Measurements from ENCODE around the gene NTM.

NTM gene

DNA sequence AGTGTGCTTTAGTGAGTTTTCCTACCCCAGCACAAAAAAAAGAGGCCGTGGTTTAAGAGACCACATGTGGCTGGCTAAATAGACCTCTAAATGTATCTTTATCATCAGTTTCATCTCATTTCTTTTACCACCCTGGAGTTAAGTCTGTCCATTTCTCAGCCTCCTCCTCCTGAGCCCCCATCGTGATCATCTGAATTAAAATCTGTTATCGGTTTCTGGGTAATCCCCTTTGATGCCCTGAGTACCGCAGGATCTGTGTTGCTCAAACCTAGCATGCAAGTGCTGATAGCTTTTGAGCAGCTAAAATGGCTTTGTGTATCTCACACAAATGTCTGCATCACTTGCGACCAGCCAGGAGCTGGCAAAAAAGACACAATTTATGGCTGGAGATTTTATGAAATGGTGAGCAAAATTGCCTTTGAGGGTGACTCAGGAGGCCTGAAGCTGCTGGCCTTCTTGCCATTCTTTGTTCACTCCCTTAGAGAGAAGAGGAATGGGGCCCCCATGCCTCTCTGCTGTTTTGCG is 236.5 kb downstream of the NTM start:
- Histone ChIP-seq H3K4me3 (replicated peaks; ENCODE audit: insufficient read depth, low read length) (no peak overlapping the region), H3K27me3 (ENCODE audit: insufficient read depth, poor library complexity, severe bottlenecking) (no peaks in the 10 kb centered on the region), H3K27ac (replicated peaks) (no peak overlapping the region)
- TF ChIP-seq, protein P1, sequence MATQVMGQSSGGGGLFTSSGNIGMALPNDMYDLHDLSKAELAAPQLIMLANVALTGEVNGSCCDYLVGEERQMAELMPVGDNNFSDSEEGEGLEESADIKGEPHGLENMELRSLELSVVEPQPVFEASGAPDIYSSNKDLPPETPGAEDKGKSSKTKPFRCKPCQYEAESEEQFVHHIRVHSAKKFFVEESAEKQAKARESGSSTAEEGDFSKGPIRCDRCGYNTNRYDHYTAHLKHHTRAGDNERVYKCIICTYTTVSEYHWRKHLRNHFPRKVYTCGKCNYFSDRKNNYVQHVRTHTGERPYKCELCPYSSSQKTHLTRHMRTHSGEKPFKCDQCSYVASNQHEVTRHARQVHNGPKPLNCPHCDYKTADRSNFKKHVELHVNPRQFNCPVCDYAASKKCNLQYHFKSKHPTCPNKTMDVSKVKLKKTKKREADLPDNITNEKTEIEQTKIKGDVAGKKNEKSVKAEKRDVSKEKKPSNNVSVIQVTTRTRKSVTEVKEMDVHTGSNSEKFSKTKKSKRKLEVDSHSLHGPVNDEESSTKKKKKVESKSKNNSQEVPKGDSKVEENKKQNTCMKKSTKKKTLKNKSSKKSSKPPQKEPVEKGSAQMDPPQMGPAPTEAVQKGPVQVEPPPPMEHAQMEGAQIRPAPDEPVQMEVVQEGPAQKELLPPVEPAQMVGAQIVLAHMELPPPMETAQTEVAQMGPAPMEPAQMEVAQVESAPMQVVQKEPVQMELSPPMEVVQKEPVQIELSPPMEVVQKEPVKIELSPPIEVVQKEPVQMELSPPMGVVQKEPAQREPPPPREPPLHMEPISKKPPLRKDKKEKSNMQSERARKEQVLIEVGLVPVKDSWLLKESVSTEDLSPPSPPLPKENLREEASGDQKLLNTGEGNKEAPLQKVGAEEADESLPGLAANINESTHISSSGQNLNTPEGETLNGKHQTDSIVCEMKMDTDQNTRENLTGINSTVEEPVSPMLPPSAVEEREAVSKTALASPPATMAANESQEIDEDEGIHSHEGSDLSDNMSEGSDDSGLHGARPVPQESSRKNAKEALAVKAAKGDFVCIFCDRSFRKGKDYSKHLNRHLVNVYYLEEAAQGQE (IDR thresholded peaks at IDR 0.05; ENCODE audit: insufficient replicate concordance, low read depth), result no peak
- no peak for TF ChIP-seq GABPA (IDR thresholded peaks at IDR 0.05; ENCODE audit: low read depth)
- TF ChIP-seq SPI1 (IDR thresholded peaks at IDR 0.05; ENCODE audit: borderline replicate concordance, low read depth), result no peak
- no peak for TF ChIP-seq POLR2AphosphoS5 (IDR thresholded peaks at IDR 0.05; ENCODE audit: low read depth)
- TF ChIP-seq, protein P2, sequence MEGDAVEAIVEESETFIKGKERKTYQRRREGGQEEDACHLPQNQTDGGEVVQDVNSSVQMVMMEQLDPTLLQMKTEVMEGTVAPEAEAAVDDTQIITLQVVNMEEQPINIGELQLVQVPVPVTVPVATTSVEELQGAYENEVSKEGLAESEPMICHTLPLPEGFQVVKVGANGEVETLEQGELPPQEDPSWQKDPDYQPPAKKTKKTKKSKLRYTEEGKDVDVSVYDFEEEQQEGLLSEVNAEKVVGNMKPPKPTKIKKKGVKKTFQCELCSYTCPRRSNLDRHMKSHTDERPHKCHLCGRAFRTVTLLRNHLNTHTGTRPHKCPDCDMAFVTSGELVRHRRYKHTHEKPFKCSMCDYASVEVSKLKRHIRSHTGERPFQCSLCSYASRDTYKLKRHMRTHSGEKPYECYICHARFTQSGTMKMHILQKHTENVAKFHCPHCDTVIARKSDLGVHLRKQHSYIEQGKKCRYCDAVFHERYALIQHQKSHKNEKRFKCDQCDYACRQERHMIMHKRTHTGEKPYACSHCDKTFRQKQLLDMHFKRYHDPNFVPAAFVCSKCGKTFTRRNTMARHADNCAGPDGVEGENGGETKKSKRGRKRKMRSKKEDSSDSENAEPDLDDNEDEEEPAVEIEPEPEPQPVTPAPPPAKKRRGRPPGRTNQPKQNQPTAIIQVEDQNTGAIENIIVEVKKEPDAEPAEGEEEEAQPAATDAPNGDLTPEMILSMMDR (IDR thresholded peaks at IDR 0.05; ENCODE audit: insufficient read depth, low read length), result no peak
- DNase-seq (ENCODE audit: low read depth in 1 of 2, low spot score in 1 of 2), result no peak

DNA sequence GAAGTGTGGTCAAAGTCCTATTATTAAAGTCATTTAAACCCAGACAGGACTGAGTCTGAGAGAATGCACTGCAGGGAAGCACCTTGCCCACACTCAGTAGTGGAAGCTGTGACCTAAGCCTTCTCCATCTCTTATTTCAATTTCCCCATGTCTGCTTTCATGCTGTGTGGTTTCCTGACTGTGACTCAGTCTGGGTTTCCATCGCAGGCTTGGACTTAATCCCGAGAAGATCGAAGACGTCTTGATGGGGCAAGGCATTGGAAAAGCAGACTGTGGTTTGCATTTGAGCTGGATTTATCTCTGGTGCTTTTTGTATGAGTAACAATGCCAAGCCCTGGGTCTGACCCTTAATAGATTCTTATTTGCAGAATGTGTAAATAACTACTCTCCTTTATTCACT is 238.9 kb downstream of the NTM start:
- TF ChIP-seq, protein P2 (IDR thresholded peaks at IDR 0.05; ENCODE audit: insufficient read depth, low read length), result no peak
- TF ChIP-seq POLR2AphosphoS5 (IDR thresholded peaks at IDR 0.05; ENCODE audit: low read depth), result no peak
- no peak for TF ChIP-seq SPI1 (IDR thresholded peaks at IDR 0.05; ENCODE audit: borderline replicate concordance, low read depth)
- TF ChIP-seq, protein P1 (IDR thresholded peaks at IDR 0.05; ENCODE audit: insufficient replicate concordance, low read depth), result no peak
- no peak for TF ChIP-seq GABPA (IDR thresholded peaks at IDR 0.05; ENCODE audit: low read depth)
- H3K4me3 ChIP-seq (replicated peaks; ENCODE audit: insufficient read depth, low read length), result no peak overlapping the region
- H3K27me3 ChIP-seq (ENCODE audit: insufficient read depth, poor library complexity, severe bottlenecking), result no peaks in the 10 kb centered on the region
- DNase-seq (ENCODE audit: low read depth in 1 of 2, low spot score in 1 of 2), result no peak
- H3K27ac ChIP-seq (replicated peaks), result no peak overlapping the region

DNA sequence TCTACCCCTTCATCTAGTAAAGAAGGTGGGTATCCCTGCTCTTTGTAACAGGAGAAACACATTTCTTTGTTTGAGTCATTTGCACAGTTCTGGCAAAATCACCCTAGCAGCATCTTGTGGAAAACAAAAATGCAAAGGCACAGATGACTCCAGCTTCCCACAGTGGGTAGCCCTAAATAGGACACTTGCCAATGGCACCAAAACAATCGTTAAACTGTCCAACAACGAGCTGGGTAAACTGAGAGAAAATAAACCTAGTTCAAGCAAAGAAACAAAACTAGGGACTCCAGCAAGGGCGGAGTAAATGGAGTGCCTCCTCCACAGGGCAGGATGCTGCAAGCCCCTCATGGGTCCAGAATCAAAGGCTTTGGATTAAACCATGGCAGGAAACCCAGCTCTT is 239.5 kb downstream of the NTM start:
- Histone ChIP-seq H3K4me3 (replicated peaks; ENCODE audit: insufficient read depth, low read length) (no peak overlapping the region), H3K27me3 (ENCODE audit: insufficient read depth, poor library complexity, severe bottlenecking) (no peaks in the 10 kb centered on the region), H3K27ac (replicated peaks) (no peak overlapping the region)
- DNase-seq (ENCODE audit: low read depth in 1 of 2, low spot score in 1 of 2), result no peak
- TF ChIP-seq SPI1 (IDR thresholded peaks at IDR 0.05; ENCODE audit: borderline replicate concordance, low read depth), result no peak
- TF ChIP-seq, protein P1 (IDR thresholded peaks at IDR 0.05; ENCODE audit: insufficient replicate concordance, low read depth), result no peak
- TF ChIP-seq GABPA (IDR thresholded peaks at IDR 0.05; ENCODE audit: low read depth), result no peak
- TF ChIP-seq POLR2AphosphoS5 (IDR thresholded peaks at IDR 0.05; ENCODE audit: low read depth), result no peak
